Mononuclear cell (primary cell): Measurements from ENCODE around the gene SLC1A4. TPM values are rescaled to one million over a fixed set of nuclear protein-coding genes. Genes with fewer than 3 reads are reported as not detected.
"Not testable (repeated sequence)": the region's sequence is repeated elsewhere in the genome, so short reads cannot be mapped to it uniquely, and the experiment has no call there.

ENCODE experiments used
- H3K27me3 ChIP-seq: 2 replicates; pipeline ENCODE4 v1.6.0; 2011; ENCODE audit warnings: low read length, control low read depth; ENCODE audit not compliant: insufficient read depth
- H3K4me1 ChIP-seq: 2 replicates; pipeline ENCODE4 v1.5.1; 2011; ENCODE audit warnings: mild to moderate bottlenecking, low read length, control low read depth; ENCODE audit not compliant: insufficient read depth
- H3K4me3 ChIP-seq: 2 replicates; pipeline ENCODE4 v1.5.1; 2011; ENCODE audit warnings: mild to moderate bottlenecking, low read length, moderate library complexity
- H3K9me3 ChIP-seq: 2 replicates; pipeline ENCODE4 v1.5.1; 2011; ENCODE audit warnings: low read depth, mild to moderate bottlenecking, control low read depth, low read length
- total RNA-seq: library from RNA; depleted of rRNA; stranded (reverse); fragments of >200 nt; gene quantifications from one replicate; pipeline ENCODE4 v1.2.3, GENCODE V29; 2012

Gene SLC1A4
- total RNA-seq, 1 donor, result 3.6 TPM

GRCh38 chr2:64996871-64997307 is 7.7 kb downstream of the SLC1A4 start:
- no peaks in the 10 kb centered on the region for H3K9me3 ChIP-seq
- H3K4me1 ChIP-seq, result peaks cover 13% of the 10 kb centered on the region
- no peaks in the 10 kb centered on the region for H3K27me3 ChIP-seq
- no peak overlapping the region for H3K4me3 ChIP-seq

- H3K4me3 ChIP-seq, result no peak overlapping the region
- H3K27me3 ChIP-seq, result no peaks in the 10 kb centered on the region
- no peaks in the 10 kb centered on the region for H3K4me1 ChIP-seq
- H3K9me3 ChIP-seq, result no peaks in the 10 kb centered on the region
Measured at GRCh38 chr2:64998658-64999061, 9.5 kb downstream of the SLC1A4 start.

- no peaks in the 10 kb centered on the region for H3K9me3 ChIP-seq
- H3K27me3 ChIP-seq, result no peaks in the 10 kb centered on the region
- H3K4me3 ChIP-seq, result no peak overlapping the region
- no peaks in the 10 kb centered on the region for H3K4me1 ChIP-seq
Measured at GRCh38 chr2:64999754-65000153, 10.6 kb downstream of the SLC1A4 start.

GRCh38 chr2:65000644-65001043 is 11.4 kb downstream of the SLC1A4 start:
- H3K4me1 ChIP-seq, result no peaks in the 10 kb centered on the region
- H3K9me3 ChIP-seq, result no peaks in the 10 kb centered on the region
- H3K4me3 ChIP-seq, result no peak overlapping the region
- no peaks in the 10 kb centered on the region for H3K27me3 ChIP-seq

- H3K4me1 ChIP-seq, result no peaks in the 10 kb centered on the region
- no peaks in the 10 kb centered on the region for H3K9me3 ChIP-seq
- no peak overlapping the region for H3K4me3 ChIP-seq
- no peaks in the 10 kb centered on the region for H3K27me3 ChIP-seq
Measured at GRCh38 chr2:65003037-65003436, 13.8 kb downstream of the SLC1A4 start.

- H3K27me3 ChIP-seq, H3K4me3 ChIP-seq, H3K9me3 ChIP-seq, H3K4me1 ChIP-seq: not testable (repeated sequence)
Measured at GRCh38 chr2:65004232-65004631, 15.0 kb downstream of the SLC1A4 start.

GRCh38 chr2:65013776-65014175 is 24.6 kb downstream of the SLC1A4 start:
- H3K9me3 ChIP-seq, result no peaks in the 10 kb centered on the region
- H3K4me3 ChIP-seq, result no peak overlapping the region
- peaks cover 33% of the 10 kb centered on the region for H3K4me1 ChIP-seq
- H3K27me3 ChIP-seq, result no peaks in the 10 kb centered on the region

GRCh38 chr2:65015731-65016130 is 26.5 kb downstream of the SLC1A4 start:
- Histone ChIP-seq H3K4me1 (peaks cover 43% of the 10 kb centered on the region), H3K9me3 (no peaks in the 10 kb centered on the region), H3K27me3 (no peaks in the 10 kb centered on the region), H3K4me3 (no peak overlapping the region)

GRCh38 chr2:65016789-65017188 is 27.6 kb downstream of the SLC1A4 start:
- Histone ChIP-seq H3K4me3 (no peak overlapping the region), H3K4me1 (peaks cover 43% of the 10 kb centered on the region), H3K9me3 (no peaks in the 10 kb centered on the region), H3K27me3 (no peaks in the 10 kb centered on the region)

- H3K4me3 ChIP-seq, result no peak overlapping the region
- no peaks in the 10 kb centered on the region for H3K9me3 ChIP-seq
- H3K4me1 ChIP-seq, result peaks cover 43% of the 10 kb centered on the region
- H3K27me3 ChIP-seq, result no peaks in the 10 kb centered on the region
Measured at GRCh38 chr2:65017335-65017734, 28.1 kb downstream of the SLC1A4 start.

- Histone ChIP-seq H3K4me1 (peaks cover 43% of the 10 kb centered on the region), H3K4me3 (no peak overlapping the region), H3K9me3 (no peaks in the 10 kb centered on the region), H3K27me3 (no peaks in the 10 kb centered on the region)
Measured at GRCh38 chr2:65018141-65018582, 29.0 kb downstream of the SLC1A4 start.

- H3K4me3 ChIP-seq, result no peak overlapping the region
- H3K27me3 ChIP-seq, result no peaks in the 10 kb centered on the region
- H3K4me1 ChIP-seq, result peaks cover 43% of the 10 kb centered on the region
- H3K9me3 ChIP-seq, result no peaks in the 10 kb centered on the region
Measured at GRCh38 chr2:65019010-65019409, 29.8 kb downstream of the SLC1A4 start.

- H3K4me3 ChIP-seq, result no peak overlapping the region
- no peaks in the 10 kb centered on the region for H3K9me3 ChIP-seq
- H3K4me1 ChIP-seq, result peaks cover 44% of the 10 kb centered on the region
- H3K27me3 ChIP-seq, result no peaks in the 10 kb centered on the region
Measured at GRCh38 chr2:65019675-65020195, 30.5 kb downstream of the SLC1A4 start.

GRCh38 chr2:65020251-65020650 is 31.1 kb downstream of the SLC1A4 start:
- not testable (repeated sequence) for H3K27me3 ChIP-seq, H3K9me3 ChIP-seq, H3K4me3 ChIP-seq
- H3K4me1 ChIP-seq, result peaks cover 49% of the 10 kb centered on the region

GRCh38 chr2:65020943-65021528 is 31.8 kb downstream of the SLC1A4 start:
- Histone ChIP-seq H3K9me3 (no peaks in the 10 kb centered on the region), H3K27me3 (no peaks in the 10 kb centered on the region), H3K4me1 (peaks cover 55% of the 10 kb centered on the region), H3K4me3 (no peak overlapping the region)

GRCh38 chr2:65021709-65022108 is 32.5 kb downstream of the SLC1A4 start:
- H3K4me1 ChIP-seq, result peaks cover 55% of the 10 kb centered on the region

More at GRCh38 chr2:65021709-65022108, 32.5 kb downstream of the SLC1A4 start:
- Histone ChIP-seq H3K4me3 (no peak overlapping the region), H3K9me3 (no peaks in the 10 kb centered on the region), H3K27me3 (no peaks in the 10 kb centered on the region)
